A204.1 (cell line): ENCODE measurements around the gene CPXM2.

Source experiments
- FAIRE-seq: peaks from 2 replicates; lab custom pipeline; 2012; peaks lifted over from hg19 to GRCh38; lab: Jason Lieb, UNC

CPXM2 gene

GRCh38 chr10:123771877-123772644 is 119.5 kb downstream of the CPXM2 start:
- FAIRE-seq = no peak

GRCh38 chr10:123769647-123770046 is 122.0 kb downstream of the CPXM2 start:
- FAIRE-seq = no peak

- no peak for FAIRE-seq
Measured at GRCh38 chr10:123766761-123767160, 124.8 kb downstream of the CPXM2 start.

GRCh38 chr10:123766012-123766411 is 125.6 kb downstream of the CPXM2 start:
- no peak for FAIRE-seq

- FAIRE-seq = no peak
Measured at GRCh38 chr10:123761666-123762230, 129.9 kb downstream of the CPXM2 start.

- no peak for FAIRE-seq
Measured at GRCh38 chr10:123761038-123761428, 130.6 kb downstream of the CPXM2 start.

- no peak for FAIRE-seq
Measured at GRCh38 chr10:123760356-123761037, 131.1 kb downstream of the CPXM2 start.

GRCh38 chr10:123759501-123760031 is 132.0 kb downstream of the CPXM2 start:
- FAIRE-seq = no peak

GRCh38 chr10:123759041-123759440 is 132.6 kb downstream of the CPXM2 start:
- no peak for FAIRE-seq

GRCh38 chr10:123757853-123758252 is 133.8 kb downstream of the CPXM2 start:
- FAIRE-seq = no peak

GRCh38 chr10:123755061-123755460 is 136.5 kb downstream of the CPXM2 start:
- no peak for FAIRE-seq

GRCh38 chr10:123754123-123754522 is 137.5 kb downstream of the CPXM2 start:
- FAIRE-seq = no peak

- no peak for FAIRE-seq
Measured at GRCh38 chr10:123751342-123752134, 140.1 kb downstream of the CPXM2 start.

GRCh38 chr10:123750901-123751300 is 140.7 kb downstream of the CPXM2 start:
- FAIRE-seq = no peak

- FAIRE-seq = no peak
Measured at GRCh38 chr10:123748711-123749110, 142.9 kb downstream of the CPXM2 start.

- FAIRE-seq = no peak
Measured at GRCh38 chr10:123747426-123747825, 144.2 kb downstream of the CPXM2 start.

- FAIRE-seq = no peak
Measured at GRCh38 chr10:123746942-123747341, 144.7 kb downstream of the CPXM2 start.

GRCh38 chr10:123746520-123746919 is 145.1 kb downstream of the CPXM2 start:
- FAIRE-seq = no peak

- FAIRE-seq = no peak
Measured at GRCh38 chr10:123746061-123746460, 145.5 kb downstream of the CPXM2 start.

GRCh38 chr10:123744224-123744536 is 147.4 kb downstream of the CPXM2 start:
- FAIRE-seq = no peak

- FAIRE-seq = no peak
Measured at GRCh38 chr10:123743441-123744223, 148.0 kb downstream of the CPXM2 start.
